NB4 (cell line): ENCODE measurements around the gene SPACA4.

ENCODE experiments used
- DNase-seq: peaks from one replicate; pipeline ENCODE4 v3.0.0; 2010; ENCODE audit warnings: low read depth
- H3K4me3 ChIP-seq: one replicate; pipeline ENCODE4 v1.5.1; 2011; ENCODE audit warnings: mild to moderate bottlenecking, low read depth, low read length, moderate library complexity
- CTCF ChIP-seq: IDR thresholded peaks from one replicate; pipeline ENCODE4 v1.5.1; 2012; ENCODE audit warnings: low read depth, low read length
- MAX ChIP-seq: IDR thresholded peaks from 2 replicates; pipeline ENCODE4 v1.6.1; 2011; ENCODE audit warnings: low read depth, low read length
- MYC ChIP-seq: IDR thresholded peaks from 2 replicates; pipeline ENCODE4 v1.6.1; 2011; ENCODE audit warnings: low read depth, low read length
- POLR2A ChIP-seq: IDR thresholded peaks from 2 replicates; pipeline ENCODE4 v1.6.1; 2011; ENCODE audit warnings: mild to moderate bottlenecking; ENCODE audit not compliant: insufficient read length; ENCODE audit errors: extremely low read depth

SPACA4 gene

GRCh38 chr19:48619692-48620585 lies 13.4 kb downstream of the SPACA4 start:
- TF ChIP-seq CTCF (no peak), POLR2A (no peak), MYC (no peak), MAX (no peak)
- no peak for DNase-seq

GRCh38 chr19:48623556-48624066 lies 17.1 kb downstream of the SPACA4 start:
- TF ChIP-seq CTCF: no peak
- TF ChIP-seq MYC: no peak
- TF ChIP-seq POLR2A: no peak
- TF ChIP-seq MAX: no peak
- DNase-seq: no peak
- H3K4me3 ChIP-seq: peak overlapping the region; percentile 60

More at GRCh38 chr19:48619692-48620585, 13.4 kb downstream of the SPACA4 start:
- peak overlapping the region; percentile 68 for H3K4me3 ChIP-seq

- DNase-seq: peak; percentile 100
- TF ChIP-seq MAX (no peak), CTCF (no peak), MYC (no peak), POLR2A (no peak)
Observed at GRCh38 chr19:48624067-48624594, 17.6 kb downstream of the SPACA4 start.

GRCh38 chr19:48624791-48625723 lies 18.5 kb downstream of the SPACA4 start:
- no peak for TF ChIP-seq CTCF
- TF ChIP-seq MAX: no peak
- no peak for TF ChIP-seq POLR2A
- no peak for TF ChIP-seq MYC
- peak; percentile 29 for DNase-seq
- peak overlapping the region; percentile 74 for H3K4me3 ChIP-seq

More at GRCh38 chr19:48624067-48624594, 17.6 kb downstream of the SPACA4 start:
- peak overlapping the region; percentile 74 for H3K4me3 ChIP-seq

GRCh38 chr19:48625891-48626327 lies 19.4 kb downstream of the SPACA4 start:
- DNase-seq: peak; percentile 36
- H3K4me3 ChIP-seq: no peak overlapping the region
- TF ChIP-seq CTCF: no peak
- TF ChIP-seq POLR2A: no peak
- TF ChIP-seq MAX: no peak
- no peak for TF ChIP-seq MYC
